ENCODE measurements around the gene CA4.

DNA sequence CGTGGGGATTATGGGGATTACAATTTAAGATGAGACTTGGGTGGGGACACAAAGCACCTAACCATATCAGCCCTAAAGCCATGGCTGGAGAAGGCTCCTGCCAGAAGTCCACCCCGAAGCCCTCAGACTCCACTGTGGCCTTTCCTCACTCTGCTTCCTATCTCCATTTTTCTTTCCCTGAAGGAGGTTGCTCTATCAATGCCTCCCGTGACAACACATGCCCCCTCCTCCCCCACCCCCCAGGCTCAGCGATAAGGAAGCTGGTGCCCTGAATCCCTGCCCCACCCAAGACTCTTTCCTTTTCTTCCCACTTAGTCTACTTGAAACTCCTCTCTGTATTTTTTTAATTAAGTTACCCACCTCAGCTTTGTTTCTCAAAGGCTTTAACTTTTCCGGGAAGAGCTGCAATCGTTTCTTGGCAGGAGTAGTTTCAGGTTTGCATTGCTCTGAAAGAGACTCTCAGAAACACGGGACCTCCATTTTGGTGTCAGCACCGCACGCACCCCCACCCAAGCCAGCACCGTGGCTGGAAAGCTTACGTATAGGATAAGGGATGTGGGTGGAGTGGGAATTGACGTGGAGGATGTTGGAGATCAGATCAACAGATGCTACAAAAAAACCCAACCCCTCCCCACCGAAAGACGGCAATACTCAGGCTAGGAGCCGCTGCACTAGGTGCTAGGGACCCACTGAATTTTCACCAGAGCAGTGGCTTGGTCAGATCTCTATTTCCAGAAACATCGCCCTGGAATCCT is 15.2 kb upstream of the CA4 start:
- TF ChIP-seq, protein P1, sequence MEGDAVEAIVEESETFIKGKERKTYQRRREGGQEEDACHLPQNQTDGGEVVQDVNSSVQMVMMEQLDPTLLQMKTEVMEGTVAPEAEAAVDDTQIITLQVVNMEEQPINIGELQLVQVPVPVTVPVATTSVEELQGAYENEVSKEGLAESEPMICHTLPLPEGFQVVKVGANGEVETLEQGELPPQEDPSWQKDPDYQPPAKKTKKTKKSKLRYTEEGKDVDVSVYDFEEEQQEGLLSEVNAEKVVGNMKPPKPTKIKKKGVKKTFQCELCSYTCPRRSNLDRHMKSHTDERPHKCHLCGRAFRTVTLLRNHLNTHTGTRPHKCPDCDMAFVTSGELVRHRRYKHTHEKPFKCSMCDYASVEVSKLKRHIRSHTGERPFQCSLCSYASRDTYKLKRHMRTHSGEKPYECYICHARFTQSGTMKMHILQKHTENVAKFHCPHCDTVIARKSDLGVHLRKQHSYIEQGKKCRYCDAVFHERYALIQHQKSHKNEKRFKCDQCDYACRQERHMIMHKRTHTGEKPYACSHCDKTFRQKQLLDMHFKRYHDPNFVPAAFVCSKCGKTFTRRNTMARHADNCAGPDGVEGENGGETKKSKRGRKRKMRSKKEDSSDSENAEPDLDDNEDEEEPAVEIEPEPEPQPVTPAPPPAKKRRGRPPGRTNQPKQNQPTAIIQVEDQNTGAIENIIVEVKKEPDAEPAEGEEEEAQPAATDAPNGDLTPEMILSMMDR (IDR thresholded peaks at IDR 0.05; ENCODE audit: borderline replicate concordance, extremely low read depth, low read length, poor library complexity, severe bottlenecking) = no peak
- no peak for TF ChIP-seq EZH2 (IDR thresholded peaks at IDR 0.05; ENCODE audit: borderline replicate concordance, low read depth, low read length, severe bottlenecking)

Data from DND-41 (cell line).